ENCODE measurements around the gene FLVCR2. TPM values are rescaled to one million over a fixed set of nuclear protein-coding genes. Genes with fewer than 3 reads are reported as not detected.
A peak's percentile ranks its signal among the peaks of the same experiment; 100 is the strongest.

FLVCR2 gene
- total RNA-seq, 1 experiment from 2014 or later = 6.6 TPM

- TF ChIP-seq SMAD3 (CRISPR knock-in tag; IDR thresholded peaks at IDR 0.05; ENCODE audit: borderline replicate concordance) (no peak), GABPB1 (CRISPR knock-in tag; IDR thresholded peaks at IDR 0.05) (peak; percentile 85)
- ATAC-seq (no peak), DNase-seq (ENCODE audit: low spot score) (no peak)
- POLR2A ChIA-PET = no interaction called here
- Mint-ChIP-seq H3K4me3 (no peak overlapping the region), H3K9me3 (no peaks in the 10 kb centered on the region), H3K4me1 (no peaks in the 10 kb centered on the region), H3K27ac (no peak overlapping the region), H3K27me3 (ENCODE audit: low read depth) (no peaks in the 10 kb centered on the region), H3K36me3 (peaks cover 3% of the 10 kb centered on the region)
- CTCF ChIA-PET = interaction anchor here (0.6 to 2.3 kb wide), 2 partner anchors 10 to 17 kb away, joined by 4 to 9 read pairs; partner anchors contain the start of gene TTLL5
Measured at GRCh38 chr14:75643985-75644384, 65.6 kb downstream of the FLVCR2 start.

- Mint-ChIP-seq H3K4me3 (no peak overlapping the region), H3K4me1 (no peaks in the 10 kb centered on the region), H3K36me3 (peaks cover 12% of the 10 kb centered on the region), H3K9me3 (no peaks in the 10 kb centered on the region), H3K27ac (no peak overlapping the region), H3K27me3 (ENCODE audit: low read depth) (no peaks in the 10 kb centered on the region)
- ChIA-PET CTCF (interaction anchor here (0.7 to 2.5 kb wide), 4 partner anchors 9 to 84 kb away, joined by 3 to 12 read pairs (median 6); no protein-coding TSS in a partner anchor), POLR2A (no interaction called here)
- TF ChIP-seq SOX15 (CRISPR knock-in tag; IDR thresholded peaks at IDR 0.05) (no peak), ZNF219 (CRISPR knock-in tag; IDR thresholded peaks at IDR 0.05; ENCODE audit: borderline replicate concordance) (no peak), ZBTB21 (CRISPR knock-in tag; IDR thresholded peaks at IDR 0.05; ENCODE audit: borderline replicate concordance) (no peak)
- ATAC-seq (no peak), DNase-seq (ENCODE audit: low spot score) (no peak)
Measured at GRCh38 chr14:75645056-75645455, 66.6 kb downstream of the FLVCR2 start.

- H3K27ac Mint-ChIP-seq = no peak overlapping the region
- no peaks in the 10 kb centered on the region for H3K9me3 Mint-ChIP-seq
- peaks cover 29% of the 10 kb centered on the region for H3K36me3 Mint-ChIP-seq
- no peak for ATAC-seq
- H3K27me3 Mint-ChIP-seq (ENCODE audit: low read depth) = no peaks in the 10 kb centered on the region
- CTCF ChIA-PET = interaction anchor here (1.2 to 2.5 kb wide), 2 partner anchors 10 to 69 kb away, joined by 3 to 12 read pairs; no protein-coding TSS in a partner anchor
- no peak for DNase-seq (ENCODE audit: low spot score)
- H3K4me3 Mint-ChIP-seq = no peak overlapping the region
- POLR2A ChIA-PET = no interaction called here
- H3K4me1 Mint-ChIP-seq = no peaks in the 10 kb centered on the region
- TF ChIP-seq JUN (CRISPR knock-in tag; IDR thresholded peaks at IDR 0.05) (no peak), FOXJ3 (CRISPR knock-in tag; IDR thresholded peaks at IDR 0.05; ENCODE audit: borderline replicate concordance) (no peak), IRF1 (CRISPR knock-in tag; IDR thresholded peaks at IDR 0.05) (no peak), CDX4 (CRISPR knock-in tag; IDR thresholded peaks at IDR 0.05; ENCODE audit: borderline replicate concordance) (no peak)
Measured at GRCh38 chr14:75646762-75647161, 68.3 kb downstream of the FLVCR2 start.

GRCh38 chr14:75647640-75648039 is 69.2 kb downstream of the FLVCR2 start:
- CTCF ChIA-PET = no interaction called here
- TF ChIP-seq AFF4 (CRISPR knock-in tag; IDR thresholded peaks at IDR 0.05; ENCODE audit: borderline replicate concordance) (no peak), ZNF671 (CRISPR knock-in tag; IDR thresholded peaks at IDR 0.05) (no peak), TEAD1 (CRISPR knock-in tag; IDR thresholded peaks at IDR 0.05) (no peak), ZNF532 (CRISPR knock-in tag; IDR thresholded peaks at IDR 0.05; ENCODE audit: borderline replicate concordance) (no peak), ETV6 (CRISPR knock-in tag; IDR thresholded peaks at IDR 0.05) (no peak), JUN (CRISPR knock-in tag; IDR thresholded peaks at IDR 0.05) (no peak), NFYB (CRISPR knock-in tag; conservative IDR thresholded peaks at IDR 0.05; ENCODE audit: low read depth) (no peak), ZNF281 (CRISPR knock-in tag; IDR thresholded peaks at IDR 0.05) (no peak), CREB1 (CRISPR knock-in tag; IDR thresholded peaks at IDR 0.05) (no peak)
- peak overlapping the region; percentile 57 for H3K27ac Mint-ChIP-seq
- H3K4me1 Mint-ChIP-seq = no peaks in the 10 kb centered on the region
- POLR2A ChIA-PET = no interaction called here
- H3K27me3 Mint-ChIP-seq (ENCODE audit: low read depth) = no peaks in the 10 kb centered on the region
- DNase-seq (ENCODE audit: low spot score) (no peak), ATAC-seq (no peak)
- H3K36me3 Mint-ChIP-seq = peaks cover 37% of the 10 kb centered on the region
- H3K9me3 Mint-ChIP-seq = no peaks in the 10 kb centered on the region
- H3K4me3 Mint-ChIP-seq = no peak overlapping the region
